Urothelium cell line (cell line): ENCODE measurements around the gene SRGAP1.
"Not testable (repeated sequence)": the region's sequence is repeated elsewhere in the genome, so short reads cannot be mapped to it uniquely, and the experiment has no call there.

Source experiments
- DNase-seq: peaks from one replicate; pipeline ENCODE4 v3.0.0; 2011; ENCODE audit warnings: low spot score, mixed read lengths
- FAIRE-seq: peaks from 2 replicates; lab custom pipeline; 2011; peaks lifted over from hg19 to GRCh38; lab: Jason Lieb, UNC

Gene SRGAP1

DNA sequence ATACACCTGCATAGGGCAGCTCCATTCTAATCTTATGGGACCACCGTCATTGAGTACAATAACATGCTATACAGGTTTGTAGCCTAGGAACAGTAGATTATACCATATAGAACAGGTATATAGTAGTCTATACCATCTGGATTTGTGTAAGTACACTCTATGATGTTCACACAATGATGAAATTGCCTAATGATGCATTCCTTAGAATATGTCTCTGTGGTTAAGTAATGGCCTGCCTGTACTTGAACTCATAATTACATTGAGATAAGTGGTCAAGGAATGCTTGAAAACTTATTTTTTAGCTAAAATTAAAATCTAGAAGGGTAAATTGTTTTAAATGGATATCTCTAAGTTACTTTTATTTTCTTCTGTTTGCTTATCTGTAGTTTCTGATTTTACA lies 152.7 kb downstream of the SRGAP1 start:
- DNase-seq = no peak
- no peak for FAIRE-seq

DNA sequence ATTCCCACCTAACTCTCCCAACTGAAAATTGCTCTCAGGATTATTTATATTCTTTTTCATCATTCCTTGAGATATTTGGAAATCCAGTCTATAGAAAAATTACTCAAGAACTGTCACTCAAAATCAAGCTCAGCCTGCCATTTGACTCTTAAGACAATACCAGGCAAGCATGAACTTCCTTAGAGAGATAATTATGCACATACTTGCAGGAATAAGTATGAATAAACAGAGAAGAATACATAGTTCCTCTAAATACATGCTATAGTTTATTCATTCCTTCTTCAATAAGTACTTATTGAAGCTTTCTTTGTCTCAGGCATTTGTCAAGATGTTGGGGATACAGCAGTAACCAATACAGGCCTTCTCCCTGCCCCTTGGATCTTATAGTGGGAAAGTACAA lies 154.1 kb downstream of the SRGAP1 start:
- no peak for FAIRE-seq
- no peak for DNase-seq

DNA sequence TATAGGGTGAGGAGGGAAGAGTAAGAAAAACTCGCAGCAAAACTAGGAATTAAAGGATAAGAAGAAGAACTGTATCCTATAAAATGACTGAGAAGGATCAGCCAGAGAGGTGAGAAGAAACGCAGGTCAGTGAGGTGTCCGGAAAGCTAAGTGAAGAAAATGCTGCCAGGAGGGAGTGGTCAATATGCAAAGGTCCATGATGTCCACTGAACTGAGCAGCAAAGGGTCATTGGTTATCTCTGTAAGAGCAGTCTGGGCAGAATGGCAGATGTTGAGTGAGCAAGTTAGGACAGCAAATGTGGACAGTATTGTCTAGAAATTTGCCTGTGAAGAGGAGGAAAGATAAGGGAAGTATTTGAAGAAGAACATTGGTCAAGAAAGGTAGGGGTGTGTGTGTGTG lies 155.4 kb downstream of the SRGAP1 start:
- no peak for FAIRE-seq
- no peak for DNase-seq

DNA sequence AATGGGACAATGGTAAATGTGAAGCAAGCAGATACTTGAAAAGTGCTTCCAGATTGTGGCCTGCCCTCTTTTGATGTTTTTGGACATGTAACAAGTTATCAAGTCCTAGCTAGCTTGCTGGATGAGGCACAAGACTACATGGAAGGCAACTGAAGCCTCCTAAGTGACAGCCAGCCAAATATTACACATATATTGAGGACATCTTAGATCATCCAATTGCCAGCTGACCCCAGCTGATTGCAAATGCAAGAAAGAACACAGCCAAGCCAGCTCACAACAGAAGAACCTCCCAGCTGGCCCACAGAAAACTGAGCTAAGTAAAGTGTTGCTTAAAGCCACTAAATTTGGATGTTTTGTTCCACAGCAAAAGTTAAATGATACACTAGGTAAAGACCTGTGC lies 156.9 kb downstream of the SRGAP1 start:
- DNase-seq = no peak

DNA sequence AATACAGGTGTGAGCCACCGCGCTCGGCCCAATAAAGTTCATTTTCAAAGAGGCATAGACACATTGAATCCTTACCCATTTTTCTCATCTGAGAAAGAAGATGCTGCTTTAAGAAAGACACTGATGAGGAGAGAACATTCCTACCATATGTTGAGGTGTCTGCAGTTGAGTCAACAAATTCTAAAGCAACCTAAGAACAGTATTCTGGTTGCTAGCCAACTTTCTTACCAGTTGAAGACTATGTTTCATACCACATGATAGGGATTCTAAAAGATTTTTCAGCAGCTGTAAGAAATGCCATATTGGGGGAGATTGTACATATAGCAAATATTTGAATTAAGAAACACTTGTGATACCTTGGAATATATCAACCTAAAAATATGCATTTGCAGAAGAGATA lies 160.1 kb downstream of the SRGAP1 start:
- no peak for DNase-seq
- FAIRE-seq = no peak

More for the DNA sequence above, 156.9 kb downstream of the SRGAP1 start:
- FAIRE-seq = no peak

DNA sequence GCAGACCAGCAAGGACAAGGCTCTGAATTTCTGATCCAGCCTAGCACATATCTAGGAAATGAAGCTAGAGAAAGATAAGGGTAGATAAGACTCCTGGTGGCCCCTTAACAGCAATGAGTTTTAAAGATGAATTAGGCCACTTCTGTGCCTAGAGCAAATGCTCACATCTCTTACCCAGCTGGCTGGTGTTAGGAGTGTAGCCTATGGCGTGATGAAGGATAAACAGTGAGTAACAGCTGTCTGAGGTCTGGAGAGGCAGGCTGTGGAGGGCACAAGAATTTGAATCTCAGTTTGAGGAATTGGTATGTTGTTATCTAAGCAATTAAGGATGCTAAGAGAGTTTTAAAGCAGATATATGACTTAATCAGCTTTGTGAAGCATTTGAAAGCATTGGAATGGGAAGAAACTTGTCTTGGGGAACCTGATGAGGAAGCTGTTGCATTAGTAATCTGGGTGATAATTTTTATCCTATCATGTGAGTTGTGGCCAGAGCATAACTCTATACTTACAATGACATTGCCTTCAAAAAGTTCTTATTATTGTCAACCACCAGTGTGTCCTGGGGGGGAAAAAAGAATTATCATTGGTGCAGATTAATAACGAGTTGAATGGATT lies 161.8 kb downstream of the SRGAP1 start:
- FAIRE-seq (no peak), DNase-seq (no peak)

DNA sequence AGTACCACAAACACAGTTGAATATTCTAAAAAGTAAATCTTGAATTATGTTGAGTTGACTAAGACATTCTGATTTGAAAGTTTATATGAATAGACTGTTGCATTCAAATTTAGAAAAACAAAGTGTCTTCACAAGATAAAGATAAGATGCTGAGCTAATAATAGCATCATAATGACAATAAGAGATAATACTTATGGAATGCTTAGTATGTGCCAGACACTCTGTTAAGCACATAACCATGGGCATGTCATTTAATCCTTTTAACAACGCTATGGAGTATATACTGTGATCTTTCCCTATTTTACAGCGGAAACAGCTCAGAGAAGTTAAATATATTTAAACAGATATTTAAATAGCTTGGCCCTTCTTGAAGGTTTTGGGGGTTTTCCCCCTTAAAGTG lies 163.4 kb downstream of the SRGAP1 start:
- FAIRE-seq = no peak
- no peak for DNase-seq

DNA sequence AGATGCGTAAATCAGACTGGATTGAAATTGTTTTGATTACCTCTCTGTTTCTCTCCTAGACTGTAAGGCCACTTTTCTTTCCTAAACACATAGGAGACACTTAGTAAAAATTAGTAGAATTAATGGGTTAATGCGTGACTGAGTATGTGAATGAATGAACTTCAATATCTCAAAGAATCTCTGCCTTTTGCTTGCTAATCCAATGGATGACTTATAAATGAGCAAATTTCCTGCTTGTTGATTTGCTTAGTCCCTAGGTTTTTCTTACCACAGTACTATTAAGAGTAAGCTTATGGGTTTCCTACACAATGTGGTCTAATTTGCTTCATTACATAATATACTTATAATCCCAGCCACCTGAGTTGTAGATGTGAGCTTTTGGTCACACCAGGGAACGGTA lies 164.1 kb downstream of the SRGAP1 start:
- FAIRE-seq = no peak
- DNase-seq = no peak

DNA sequence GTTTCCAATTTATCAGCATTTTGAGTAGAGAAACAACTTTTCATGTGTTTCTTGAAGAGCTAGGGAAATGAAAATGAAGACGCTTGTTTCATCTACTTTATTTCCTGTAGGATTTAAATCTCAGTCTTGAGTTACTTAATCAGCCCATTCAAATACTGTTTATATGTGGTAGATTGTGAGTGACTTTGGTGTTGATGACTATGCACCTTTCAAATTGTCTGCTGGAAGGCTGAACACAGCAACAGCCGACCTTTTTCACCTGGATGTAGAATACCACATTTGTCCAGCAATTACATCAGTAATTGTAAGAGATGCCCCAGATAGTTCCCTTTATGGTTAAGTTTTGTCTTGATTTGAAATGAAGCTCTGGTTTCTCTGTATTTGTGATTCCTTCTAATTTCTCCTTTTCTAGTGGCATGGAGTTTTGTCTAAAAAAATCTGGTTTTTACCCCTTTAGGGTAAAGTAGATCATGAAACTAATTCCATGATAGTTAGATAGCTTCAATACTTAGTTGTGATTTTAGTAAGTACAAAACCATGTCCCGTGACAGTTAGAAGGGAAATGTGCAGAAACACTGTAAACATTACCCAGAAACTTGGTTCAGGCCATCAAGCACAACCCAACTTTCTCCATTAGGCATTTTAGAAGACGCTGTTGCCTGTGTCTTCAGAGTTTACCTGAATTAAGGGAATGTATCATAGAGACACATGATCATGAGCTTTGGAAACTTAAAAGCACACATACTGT lies 165.0 kb downstream of the SRGAP1 start:
- no peak for FAIRE-seq

DNA sequence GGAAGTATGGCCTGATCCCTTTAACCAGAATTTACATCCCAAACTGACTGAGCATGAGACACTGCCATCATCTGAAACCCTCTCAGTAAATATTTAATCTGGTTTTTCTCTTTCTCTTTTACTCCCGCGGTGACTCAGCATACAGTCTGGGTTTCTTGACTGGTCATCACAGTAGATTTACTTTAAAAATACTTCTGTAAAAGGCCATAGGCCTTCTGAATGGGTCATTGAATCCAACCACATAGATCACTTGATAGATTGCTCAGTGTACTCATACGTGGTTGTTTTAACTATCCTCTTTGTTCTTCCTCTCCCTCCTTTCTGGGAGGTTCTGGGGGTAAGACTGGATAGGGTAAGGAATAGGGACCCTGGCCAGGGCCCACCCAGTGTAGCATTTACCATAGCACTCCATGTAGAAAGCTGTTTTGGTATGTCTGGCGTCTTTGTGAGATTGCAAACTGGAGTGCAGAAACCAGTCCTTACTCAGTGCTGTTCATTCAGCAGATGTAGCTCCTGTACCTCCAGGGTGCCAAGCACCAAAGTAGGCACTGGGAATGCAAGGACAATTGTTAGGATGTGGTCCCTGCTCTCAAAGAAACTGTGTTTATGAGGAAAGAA lies 165.7 kb downstream of the SRGAP1 start:
- FAIRE-seq = no peak
- DNase-seq = no peak

More for the DNA sequence above, 165.0 kb downstream of the SRGAP1 start:
- no peak for DNase-seq

DNA sequence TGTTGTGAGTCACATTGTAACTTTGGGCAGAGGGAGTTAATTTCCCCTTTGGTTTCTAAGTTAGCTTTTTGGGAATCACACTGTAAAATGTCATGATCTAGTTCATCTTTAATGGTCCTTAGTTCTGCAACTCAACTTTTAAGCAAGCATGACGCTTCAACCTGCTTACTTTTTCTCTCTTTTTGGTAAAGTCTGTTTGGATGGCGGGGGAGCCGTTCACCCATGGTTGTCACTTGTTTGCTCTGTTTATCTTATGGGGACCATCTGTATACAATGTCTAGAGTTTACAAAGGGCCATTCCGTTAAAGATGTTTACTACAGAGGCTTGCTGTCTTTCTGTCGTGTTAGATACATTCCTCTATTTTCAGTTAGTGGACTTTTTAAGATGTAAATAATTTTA lies 172.0 kb downstream of the SRGAP1 start:
- no peak for DNase-seq
- FAIRE-seq = no peak

DNA sequence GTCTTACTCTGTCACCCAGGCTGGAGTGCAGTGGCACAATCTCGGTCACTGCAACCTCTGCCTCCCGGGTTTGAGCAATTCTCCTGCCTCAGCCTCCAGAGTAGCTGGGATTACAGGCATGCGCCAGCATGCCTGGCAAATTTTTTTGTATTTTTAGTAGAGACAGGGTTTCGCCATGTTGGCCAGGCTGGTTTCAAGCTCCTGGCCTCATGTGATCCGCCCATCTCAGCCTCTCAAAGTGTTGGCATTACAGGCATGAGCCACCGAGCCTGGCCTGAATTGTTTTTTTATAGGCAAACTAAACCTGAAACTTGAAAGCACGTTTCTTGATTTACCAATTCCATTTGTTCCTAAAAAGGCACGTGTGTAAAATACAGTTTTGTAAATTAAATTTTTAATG lies 173.6 kb downstream of the SRGAP1 start:
- FAIRE-seq, DNase-seq: not testable (repeated sequence)

DNA sequence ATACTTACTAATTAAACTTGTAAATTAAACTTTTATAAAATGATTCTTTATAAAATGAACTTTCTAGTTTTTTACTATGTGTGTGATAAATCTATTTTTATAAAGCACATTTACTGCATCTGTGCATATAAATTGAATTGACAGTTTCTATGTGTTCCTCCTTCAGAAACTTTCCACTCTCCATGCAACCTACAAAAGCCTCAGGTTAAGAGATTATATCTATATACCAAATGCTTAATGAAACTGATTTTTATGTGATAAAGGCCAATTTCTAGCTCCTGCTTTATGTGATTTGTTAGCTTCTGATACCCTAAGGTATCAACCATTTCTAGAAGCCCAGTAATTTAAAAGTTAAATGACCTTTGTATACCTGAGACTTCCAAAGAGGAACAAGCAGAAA lies 174.0 kb downstream of the SRGAP1 start:
- DNase-seq (no peak), FAIRE-seq (no peak)

DNA sequence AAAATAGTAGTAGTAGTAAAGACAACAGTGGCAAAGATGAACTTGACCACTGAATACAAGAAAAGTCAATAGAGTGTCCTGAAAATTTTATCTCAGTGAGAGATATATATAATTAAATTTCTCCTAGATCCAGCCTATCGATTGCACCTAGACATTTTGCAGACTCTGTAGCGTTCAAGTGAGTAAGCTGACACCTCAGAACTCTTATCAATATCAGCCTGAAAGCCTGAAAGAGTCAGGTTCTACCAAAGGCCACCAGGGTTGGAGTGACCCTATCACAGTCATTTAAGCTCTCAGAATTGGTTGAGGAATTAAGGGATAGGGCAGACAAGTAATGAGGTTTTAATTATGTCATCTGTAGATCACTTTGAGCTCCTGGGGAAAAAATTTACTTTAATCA lies 174.6 kb downstream of the SRGAP1 start:
- no peak for DNase-seq
- FAIRE-seq = no peak

DNA sequence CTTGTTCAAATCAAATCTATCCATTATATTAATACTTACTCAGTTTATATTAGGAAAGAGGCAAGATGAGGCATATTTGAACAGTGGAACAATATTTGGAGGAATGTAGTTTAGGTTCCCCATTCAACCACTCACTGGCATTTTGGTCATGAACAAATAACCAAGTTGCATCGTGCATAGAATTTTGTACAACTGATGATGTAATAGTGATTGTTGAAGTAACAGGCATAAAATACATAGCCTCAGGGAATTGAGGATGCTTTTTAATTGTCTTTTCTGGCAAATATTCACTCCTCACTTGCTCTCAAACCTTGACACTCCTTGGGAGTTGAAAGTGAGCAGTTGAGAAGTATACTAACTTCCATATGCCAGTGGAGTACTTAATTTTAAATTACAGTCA lies 175.2 kb downstream of the SRGAP1 start:
- FAIRE-seq = no peak
- no peak for DNase-seq

DNA sequence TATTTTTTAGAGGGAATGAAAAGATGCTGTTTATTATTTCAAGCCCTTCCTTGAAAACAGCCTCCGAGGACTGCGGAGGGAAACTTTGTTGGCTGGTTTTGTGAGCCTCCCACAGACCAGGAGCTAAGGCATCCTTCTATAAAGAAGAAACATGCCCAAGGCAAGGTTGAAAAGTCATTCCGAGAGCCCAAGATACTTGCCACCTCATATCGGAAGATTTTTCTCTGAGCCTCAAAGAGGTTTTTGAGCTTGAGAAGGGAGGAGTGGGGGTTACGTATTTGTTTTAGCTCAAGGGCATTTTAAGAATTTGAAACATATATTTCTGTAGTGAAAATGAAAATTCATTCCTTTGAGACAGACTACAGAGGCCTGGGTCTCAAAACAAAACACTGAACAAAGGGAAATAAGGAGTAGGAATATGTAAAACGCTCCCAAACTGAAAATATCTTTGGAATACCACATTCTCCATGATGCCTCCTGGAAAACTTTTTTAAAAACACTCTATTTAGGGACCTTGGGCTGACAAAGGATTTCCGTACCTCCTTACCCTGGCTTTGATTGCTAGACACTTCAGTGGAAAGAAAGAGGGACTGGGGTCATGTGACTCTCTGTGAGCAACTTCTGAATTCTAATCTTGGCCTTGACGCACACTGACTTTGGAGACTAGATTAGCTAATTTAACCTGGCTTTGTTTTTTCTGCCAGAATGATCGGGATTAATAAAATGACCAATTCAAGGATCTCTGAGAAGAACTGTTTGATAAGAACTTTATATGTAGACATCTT lies 180.9 kb downstream of the SRGAP1 start:
- no peak for DNase-seq
- FAIRE-seq = no peak

DNA sequence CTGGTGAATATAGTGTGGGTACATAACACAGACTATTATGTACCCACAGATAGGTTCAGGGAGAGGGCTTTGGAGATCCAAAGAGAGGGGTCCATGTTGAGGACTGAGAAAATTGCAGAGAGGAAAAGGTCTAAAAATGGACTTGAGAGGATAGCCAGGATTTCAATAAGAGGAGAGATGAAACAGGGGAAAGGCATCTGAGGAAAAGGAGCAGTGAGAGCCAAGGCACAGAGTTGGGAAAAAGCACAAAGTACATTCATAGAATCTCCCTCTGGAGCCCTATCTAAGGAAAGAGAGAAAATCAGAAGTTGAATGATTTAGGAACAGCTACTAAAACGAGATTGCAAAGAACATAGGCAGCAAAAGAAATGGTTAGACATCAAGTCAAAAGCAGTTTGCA lies 182.8 kb downstream of the SRGAP1 start:
- DNase-seq (no peak), FAIRE-seq (no peak)

DNA sequence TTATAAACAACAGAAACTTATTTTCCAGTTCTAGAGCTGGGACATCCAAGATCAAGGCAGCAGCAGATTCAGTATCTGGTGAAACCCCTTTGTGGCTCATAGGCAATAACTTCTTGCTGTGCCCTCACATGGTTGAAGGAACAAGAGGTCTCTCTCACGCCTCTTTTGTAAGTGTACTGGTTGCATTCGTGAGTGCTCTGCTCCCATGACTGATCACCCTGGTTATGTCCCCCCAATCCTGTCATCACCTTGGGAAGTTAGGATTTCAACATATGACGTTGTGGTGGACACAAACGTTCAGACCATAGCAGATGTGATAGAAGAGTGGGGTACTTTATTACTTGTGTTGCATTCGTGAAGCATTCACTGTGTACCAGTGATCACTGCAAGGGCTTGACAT lies 184.0 kb downstream of the SRGAP1 start:
- DNase-seq (no peak), FAIRE-seq (no peak)

DNA sequence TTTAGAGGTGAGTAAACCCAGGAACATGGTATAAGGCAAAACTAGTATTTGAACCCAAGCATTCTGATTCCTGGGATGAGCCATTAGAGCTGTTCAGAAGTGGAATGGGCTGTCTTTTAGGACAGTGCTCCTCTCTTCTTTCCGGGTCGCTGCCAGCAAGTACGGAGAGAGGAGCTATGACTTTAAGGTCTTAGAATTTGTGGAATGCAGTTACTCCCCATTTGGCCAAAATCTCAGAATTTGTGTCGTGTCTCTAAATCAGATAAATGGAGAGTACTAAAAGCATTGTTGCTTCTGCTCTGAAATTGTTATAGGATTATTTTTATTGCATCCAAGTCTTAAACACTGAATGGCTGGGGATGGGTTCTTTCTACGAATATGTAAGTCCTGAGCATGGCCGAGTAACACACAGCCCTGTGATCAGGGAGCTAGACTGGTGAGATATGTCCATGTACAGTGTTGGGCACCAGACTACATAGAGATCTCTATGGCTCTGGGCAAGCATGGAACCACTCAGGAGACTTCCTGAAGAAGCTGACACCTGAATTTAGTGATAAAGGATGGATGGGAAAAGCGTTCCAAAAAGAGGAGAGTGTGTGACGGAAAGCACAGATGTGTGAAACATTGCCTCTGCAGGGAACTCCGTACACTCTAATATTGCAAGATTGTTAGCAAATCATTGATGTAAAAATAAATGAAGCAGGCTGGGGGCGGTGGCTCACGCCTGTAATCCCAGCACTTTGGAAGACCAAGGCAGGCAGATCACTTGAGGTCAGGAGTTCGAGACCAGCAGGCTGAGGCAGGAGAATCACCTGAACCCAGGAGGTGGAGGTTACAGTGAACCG lies 184.7 kb downstream of the SRGAP1 start:
- DNase-seq = peak; percentile 43
- FAIRE-seq = no peak

DNA sequence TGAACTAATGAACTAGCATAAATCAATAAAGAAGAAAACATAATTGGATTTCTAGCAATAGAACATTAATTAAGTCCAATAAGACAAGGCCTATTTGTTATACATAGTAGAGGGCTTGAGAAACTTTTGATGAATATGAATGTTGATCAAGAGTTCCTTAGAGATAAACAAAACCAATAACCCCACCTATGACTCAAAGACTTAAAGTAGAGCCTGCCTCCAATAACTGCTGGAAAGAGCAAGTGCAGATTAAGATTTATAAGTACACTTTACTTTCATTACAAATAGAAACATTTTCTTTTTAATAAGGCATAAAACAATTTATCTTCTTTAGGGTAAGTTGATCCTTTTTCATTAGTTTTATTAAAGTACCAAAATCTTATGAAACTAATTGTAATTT lies 185.7 kb downstream of the SRGAP1 start:
- FAIRE-seq = no peak
- DNase-seq = no peak

DNA sequence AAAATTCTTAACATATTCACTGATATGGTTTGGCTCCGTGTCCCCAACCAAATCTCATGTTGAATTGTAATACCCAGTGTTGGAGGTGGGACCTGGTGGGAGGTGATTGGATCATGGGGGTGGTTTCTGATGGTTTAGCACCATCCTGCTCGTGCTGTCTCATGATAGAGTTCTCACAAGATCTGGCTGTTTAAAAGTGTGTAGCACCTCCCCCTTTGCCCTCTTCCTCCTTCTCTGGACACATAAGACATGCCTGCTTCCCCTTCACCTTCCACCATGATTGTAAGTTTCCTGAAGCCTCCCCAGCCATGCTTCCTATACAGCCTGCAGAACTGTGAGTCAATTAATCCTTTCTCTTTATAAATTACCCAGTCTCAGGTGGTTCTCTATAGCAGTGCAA lies 189.6 kb downstream of the SRGAP1 start:
- not testable (repeated sequence) for FAIRE-seq

More for the DNA sequence above, 189.6 kb downstream of the SRGAP1 start:
- DNase-seq = not testable (repeated sequence)
